Measurements from ENCODE around the gene SARM1. TPM values are rescaled to one million over a fixed set of nuclear protein-coding genes. Genes with fewer than 3 reads are reported as not detected.

The SARM1 gene
- total RNA-seq, 1 donor from 2014 or later, result 11.4 TPM

- DNase-seq, result no peak
Observed at GRCh38 chr17:28368915-28369683, 2.4 kb upstream of the SARM1 start.

- no peak for DNase-seq
Observed at GRCh38 chr17:28369684-28370034, 1.8 kb upstream of the SARM1 start.

DNA sequence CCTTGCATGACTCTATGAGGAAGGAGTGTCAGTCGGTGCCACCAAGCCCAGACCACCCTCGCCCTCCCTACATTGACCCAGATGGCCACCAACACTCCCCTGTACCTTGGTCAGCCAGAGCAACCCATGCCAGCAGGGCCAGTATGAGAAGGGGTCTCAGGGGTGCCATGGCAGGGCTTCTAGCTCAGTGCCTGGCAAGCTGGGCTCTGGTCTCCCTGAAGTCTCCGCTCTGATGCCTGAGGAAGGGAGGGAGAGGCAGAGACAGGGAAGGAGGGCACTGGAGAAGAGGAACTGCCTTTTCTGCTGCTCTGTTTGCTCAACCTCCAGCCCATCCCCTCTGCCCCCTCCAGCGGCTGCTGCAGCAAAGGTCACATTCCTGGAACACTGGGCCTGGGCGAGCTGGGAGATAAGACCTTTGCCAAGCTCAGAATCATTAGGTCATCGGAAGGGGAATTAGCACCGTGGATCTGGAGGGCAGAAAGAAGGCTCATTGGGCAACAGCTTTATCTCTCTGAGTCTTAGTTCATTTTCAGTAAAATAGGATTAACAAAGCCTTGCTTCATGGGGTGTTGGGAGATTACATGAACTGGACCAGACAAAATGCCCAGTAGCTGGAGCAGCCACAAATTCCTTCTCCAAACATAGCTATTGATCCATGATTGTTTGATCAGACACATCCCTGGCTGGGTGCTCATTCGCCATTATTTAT, 1.3 kb upstream of the SARM1 start, which contains the start of gene VTN:
TSS of gene VTN (minus strand) at position 273 of the 709 bp plus-strand sequence. CDS start at position 169, 104 bp downstream.
- no peak for DNase-seq

GRCh38 chr17:28370744-28371103, 770 bp upstream of the SARM1 start:
- no peak for DNase-seq

- peak; percentile 24 for DNase-seq
Observed at GRCh38 chr17:28372203-28372944, 880 bp downstream of the SARM1 start.

- DNase-seq, result no peak
Observed at GRCh38 chr17:28372945-28373274, 1.4 kb downstream of the SARM1 start.

DNA sequence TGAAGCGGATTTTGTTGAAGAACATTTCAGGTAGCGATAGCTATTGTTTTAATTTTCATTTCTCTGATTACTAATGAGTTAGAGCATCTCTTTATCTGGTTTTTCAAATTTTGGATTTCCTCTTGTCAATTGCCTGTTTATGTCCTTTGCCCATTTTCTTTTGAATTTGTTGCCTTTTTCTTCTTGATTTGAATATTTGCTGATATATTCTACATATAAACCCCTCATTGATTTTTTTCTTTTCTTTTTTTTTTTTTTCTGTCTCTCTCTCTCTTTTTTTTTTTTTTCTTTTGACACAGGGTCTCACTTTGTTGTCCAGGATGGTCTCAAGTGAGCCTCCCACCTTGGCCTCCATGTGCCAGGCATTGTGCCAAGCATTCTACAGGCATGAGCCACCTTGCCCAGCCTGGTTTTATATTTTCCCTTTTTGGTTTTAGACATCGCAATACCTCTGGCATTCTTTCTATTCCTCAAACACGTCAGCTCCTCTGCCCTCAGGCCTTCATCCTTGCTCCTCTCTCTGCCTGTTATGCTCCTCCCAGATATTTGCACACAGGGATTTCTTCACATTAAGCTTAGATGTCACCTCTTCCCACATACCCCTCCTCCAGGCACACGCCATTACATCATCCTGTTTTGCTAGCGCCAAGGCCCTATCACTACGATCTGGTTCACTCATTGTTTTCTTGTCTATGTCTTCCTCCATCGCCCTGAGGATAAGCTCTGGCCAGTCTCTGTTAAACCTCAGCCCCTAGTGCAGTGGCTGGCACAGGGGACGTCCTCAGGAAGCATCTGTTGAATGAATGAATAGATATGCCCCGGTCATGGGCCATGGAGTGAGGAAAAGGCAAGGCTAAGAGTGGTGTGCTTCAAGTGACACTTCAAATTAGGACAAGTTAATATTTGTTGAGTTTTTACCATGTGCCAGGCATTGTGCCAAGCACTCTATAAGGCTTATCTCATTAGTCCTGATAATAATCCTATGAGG, 8.6 kb downstream of the SARM1 start:
- no peak for DNase-seq

DNA sequence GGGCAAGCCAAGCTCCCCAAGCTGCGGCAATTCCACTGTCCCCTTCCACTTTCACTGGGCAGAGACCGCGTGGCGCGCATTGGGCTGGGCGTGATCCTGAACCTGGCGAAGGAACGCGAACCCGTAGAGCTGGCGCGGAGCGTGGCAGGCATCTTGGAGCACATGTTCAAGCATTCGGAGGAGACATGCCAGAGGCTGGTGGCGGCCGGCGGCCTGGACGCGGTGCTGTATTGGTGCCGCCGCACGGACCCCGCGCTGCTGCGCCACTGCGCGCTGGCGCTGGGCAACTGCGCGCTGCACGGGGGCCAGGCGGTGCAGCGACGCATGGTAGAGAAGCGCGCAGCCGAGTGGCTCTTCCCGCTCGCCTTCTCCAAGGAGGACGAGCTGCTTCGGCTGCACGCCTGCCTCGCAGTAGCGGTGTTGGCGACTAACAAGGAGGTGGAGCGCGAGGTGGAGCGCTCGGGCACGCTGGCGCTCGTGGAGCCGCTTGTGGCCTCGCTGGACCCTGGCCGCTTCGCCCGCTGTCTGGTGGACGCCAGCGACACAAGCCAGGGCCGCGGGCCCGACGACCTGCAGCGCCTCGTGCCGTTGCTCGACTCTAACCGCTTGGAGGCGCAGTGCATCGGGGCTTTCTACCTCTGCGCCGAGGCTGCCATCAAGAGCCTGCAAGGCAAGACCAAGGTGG, 9.8 kb downstream of the SARM1 start:
- DNase-seq, result peak; percentile 26

GRCh38 chr17:28384281-28385036, 13.0 kb downstream of the SARM1 start:
- no peak for DNase-seq

GRCh38 chr17:28385037-28385400, 13.5 kb downstream of the SARM1 start:
- DNase-seq, result no peak

GRCh38 chr17:28385406-28385805, 13.9 kb downstream of the SARM1 start:
- DNase-seq, result no peak

DNA sequence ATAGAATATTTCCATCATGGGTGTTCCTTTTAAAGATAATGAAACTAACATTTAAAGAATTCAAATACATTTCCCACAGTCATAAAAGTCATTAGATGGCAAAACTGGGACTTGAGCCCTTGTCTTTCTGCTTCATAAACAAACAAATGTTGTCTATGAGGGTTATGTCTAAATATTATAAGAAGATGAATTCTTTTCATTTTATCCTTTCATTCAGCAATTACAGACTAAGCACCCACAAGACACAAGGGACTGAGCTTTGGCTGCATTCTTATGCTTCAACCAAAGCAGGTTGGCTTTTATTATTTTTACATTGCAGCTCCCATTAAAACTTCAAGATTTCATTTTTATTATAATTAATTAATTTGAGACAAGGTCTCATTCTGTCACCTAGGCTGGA, 14.9 kb downstream of the SARM1 start:
- no peak for DNase-seq

GRCh38 chr17:28388106-28388505, 16.6 kb downstream of the SARM1 start:
- no peak for DNase-seq

DNA sequence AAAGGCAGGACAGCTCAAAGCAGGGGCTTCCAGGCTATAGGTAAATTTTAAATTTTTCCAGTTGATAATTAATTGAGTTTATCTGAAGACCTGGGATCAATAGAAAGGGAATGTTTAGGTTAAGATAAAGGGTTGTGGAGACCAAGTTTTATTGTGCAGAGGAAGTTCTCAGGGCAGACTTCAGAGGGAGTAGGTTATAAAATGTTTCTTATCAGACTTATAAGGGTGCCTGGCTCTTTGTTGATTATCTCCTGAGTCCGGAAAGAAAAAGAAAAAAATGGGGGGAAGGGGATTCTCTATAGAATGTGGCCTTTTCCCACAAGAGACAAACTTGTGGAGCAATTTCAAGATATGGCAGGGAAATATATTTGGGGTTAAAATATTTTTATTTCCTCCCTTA, 18.6 kb downstream of the SARM1 start:
- DNase-seq, result no peak

DNA sequence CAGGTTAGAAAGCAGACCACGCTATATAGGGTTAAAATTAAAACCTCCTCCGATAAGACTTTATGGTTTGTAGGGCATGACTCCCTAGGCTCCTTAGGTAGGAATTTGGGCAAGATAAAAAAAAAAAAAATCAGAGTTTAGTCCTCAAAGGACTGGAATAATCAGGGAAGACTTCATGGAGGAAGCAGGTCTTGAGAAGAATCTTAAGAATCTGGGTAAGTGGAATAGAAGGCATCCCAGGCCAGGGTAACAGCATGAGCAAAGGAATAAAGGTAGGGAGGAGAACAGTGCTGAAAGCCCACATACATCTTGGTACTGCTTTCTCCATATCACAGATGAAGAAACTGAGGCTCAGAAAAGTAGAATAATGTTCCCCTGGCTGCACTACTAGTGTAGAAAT, 19.1 kb downstream of the SARM1 start:
- no peak for DNase-seq

DNA sequence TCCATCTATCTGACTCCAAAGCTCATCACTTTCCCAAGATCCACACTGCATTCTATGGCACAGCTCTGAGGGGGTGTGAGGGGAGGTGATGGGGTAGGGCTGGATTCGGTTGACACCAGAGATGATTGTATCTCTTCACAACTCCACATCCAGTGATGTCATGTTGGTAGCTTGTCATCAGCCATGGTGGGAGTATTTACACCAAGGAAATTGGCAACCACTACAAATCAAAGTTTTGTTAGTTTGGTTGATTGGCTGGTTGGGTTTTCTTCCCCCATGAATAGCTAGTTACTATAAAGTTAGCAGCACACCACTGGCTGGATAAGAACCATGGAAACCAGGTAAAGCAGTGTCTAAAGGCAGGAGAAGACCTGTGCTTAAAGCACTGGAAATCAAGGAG, 19.5 kb downstream of the SARM1 start:
- no peak for DNase-seq

GRCh38 chr17:28391401-28391800, 19.9 kb downstream of the SARM1 start:
- no peak for DNase-seq

DNA sequence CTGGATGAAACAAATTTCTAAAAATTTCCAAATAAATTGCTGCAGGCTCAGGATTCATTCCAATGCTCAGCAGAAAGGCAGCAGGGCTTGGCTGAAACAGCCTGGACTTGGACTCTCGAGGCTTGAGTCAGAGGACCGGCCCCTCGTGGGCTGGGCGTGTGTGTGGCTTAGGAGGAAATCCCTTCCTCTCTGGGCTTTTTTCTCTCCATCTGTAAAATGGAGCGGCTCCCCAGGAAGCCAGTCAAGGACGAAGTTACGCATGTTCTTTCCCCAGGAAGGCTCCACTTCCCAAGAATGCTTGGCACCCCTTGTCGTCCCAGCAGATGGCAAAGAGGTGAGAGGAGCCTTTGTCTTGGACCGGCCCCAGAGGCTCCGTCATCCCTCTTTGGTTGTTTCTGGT, 21.0 kb downstream of the SARM1 start:
- DNase-seq, result no peak

GRCh38 chr17:28394337-28395116, 23.0 kb downstream of the SARM1 start:
- DNase-seq, result no peak

DNA sequence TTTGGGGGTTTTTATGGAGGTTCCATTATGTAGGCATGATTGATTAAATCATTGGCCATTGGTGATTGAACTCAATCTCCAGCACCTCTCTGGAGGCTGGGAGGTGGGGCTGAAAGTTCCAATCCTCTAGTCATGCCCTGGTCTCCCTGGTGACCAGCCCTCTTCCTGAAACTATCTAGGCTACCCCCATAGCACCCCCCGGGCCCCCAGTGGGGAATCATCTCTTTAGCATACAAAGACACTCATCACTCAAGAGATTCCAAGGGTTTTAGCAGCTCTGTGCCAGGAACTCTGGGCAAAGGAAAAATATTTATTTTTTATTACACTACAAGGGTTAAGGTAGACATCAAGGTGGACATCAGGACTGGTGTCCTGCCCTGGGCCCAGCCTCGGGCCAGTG, 23.9 kb downstream of the SARM1 start:
- no peak for DNase-seq
